GM21723 (cell line): Measurements from ENCODE around the gene GPR173.

ENCODE experiments used
- ATAC-seq: cut with Tn5 transposase; IDR thresholded peaks from one replicate; pipeline ENCODE4 v1.9.1; 2021; ENCODE audit warnings: mild to moderate bottlenecking, moderate library complexity; ENCODE audit not compliant: unreplicated experiment

The GPR173 gene

DNA sequence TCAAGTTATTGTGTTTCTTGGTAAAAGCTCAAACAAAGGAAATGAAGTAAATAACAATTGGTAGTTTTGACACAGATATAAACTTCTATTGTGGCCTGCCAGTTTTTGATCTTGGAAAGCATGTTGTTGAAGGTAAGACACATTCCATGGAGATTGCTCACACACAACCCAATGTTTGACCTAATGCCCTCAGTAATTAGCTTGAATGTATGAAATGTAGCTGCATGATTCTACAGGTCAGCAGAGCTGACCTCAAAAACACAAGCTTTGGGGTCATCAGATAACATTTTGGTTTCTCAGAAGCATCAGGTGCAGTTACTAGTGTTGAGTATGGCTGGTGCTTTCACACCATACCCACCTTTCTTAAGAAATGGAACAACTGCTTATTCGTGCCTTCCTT lies 16.5 kb downstream of the GPR173 start:
- no peak for ATAC-seq

DNA sequence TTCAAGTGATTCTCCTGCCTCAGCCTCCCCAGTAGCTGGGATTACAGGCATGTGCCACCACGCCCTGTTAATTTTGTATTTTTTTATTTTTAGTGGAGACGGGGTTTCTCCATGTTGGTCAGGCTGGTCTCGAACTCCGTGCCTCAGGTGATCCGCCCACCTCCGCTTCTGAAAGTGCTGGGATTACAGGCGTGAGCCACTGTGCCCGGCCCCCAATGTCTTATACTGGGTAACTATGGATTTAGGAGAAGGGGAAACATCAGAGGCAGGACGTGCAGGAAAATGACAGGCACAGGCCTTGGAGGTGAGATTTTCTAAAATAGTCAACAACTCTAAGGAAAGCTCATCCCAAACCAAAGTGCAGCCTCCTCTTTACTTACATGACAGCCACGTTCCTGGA lies 22.5 kb downstream of the GPR173 start:
- no peak for ATAC-seq

DNA sequence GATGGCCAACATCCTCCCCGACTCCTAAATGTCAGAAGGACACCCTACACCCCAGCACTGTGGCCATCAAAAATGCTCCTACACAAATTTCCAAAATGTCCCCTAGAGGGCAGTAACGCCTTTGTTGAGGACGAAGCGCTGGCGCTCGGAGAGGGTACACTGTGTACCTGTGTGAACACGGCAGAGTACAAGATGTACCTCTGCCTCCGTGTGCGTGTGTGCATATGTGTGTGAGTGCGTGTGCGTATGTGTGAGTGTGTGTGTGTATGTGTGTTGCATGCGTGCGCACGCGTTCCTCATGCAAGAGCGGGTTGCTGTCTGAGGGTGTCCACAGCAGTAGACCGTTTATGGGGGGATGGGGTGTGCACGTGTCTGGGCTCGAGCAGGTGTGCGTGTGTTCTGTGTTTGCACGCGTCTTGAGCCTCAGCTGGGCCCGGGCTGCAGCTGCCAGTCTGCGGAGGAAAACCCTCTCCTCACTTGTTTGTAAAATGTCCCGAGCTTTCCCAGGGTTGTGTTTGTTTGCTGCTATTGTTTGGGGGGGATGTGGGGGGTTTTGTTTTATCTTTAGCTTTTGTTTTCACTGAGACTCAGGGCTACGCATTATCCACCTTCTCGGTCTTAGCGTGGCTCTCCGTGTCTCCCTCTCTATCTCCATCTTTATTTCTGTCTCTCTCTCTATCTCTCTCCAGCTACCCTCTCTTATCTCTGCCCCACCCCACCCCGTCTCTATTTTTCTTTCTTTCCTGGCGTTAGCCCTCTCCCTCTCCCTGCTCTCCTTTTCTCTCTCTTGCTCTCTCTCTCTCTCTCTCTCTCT lies 23.2 kb downstream of the GPR173 start:
- peak; percentile 77 for ATAC-seq

DNA sequence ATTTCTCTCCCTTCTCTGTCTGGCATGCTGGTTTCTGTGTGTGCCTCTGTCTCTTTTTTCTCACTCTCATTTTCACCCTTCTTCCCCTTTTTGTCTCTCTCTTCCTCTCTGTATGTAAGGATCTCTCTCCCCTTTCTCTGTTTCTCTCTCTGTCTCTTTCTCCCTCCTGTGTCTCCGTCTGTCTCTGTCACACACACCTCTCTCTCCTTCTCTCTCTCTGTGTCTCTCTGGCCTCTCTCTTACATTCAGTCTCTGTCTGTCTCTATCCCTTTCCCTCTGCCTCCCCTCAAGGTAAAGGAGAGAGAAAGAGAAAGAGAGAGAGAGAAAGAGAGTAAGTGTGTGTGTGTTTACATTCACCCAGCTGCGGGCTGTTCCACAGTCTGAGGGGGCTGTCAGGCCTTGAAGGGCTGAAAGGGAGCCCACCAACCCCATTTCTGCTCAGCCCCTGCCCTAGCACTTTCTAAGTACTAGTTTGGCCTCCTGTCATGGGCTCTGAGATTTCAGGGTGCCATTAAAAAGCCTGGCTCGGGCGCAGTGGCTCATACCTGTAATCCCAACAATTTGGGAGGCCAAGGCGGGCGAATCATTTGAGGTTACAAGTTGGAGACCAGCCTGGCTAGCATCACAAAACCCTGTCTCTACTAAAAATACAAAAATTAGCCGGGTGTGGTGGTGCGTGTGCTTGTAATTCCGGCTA lies 24.0 kb downstream of the GPR173 start:
- ATAC-seq, result no peak

DNA sequence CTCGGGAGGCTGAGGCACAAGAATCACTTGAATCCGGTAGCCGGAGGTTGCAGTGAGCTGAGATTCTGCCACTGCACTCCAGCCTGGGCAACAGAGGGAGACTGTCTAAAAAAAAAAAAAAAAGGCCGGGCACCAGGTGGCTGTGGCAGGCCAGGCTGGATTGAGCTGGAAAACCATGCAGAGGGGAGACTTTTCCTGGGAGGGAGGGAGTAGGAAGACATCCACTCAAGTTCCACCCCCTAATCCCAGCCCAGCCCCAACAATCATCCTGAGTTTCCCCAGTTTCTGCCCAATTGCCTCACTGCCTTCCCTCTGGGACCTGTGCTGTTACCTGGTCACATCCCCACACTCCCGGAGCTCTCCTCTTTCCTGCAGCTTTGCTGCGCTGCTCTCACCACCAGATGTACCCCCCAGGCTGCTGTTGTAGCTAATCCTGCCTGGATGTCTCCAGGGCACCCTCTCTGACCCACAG lies 24.6 kb downstream of the GPR173 start:
- ATAC-seq, result no peak

DNA sequence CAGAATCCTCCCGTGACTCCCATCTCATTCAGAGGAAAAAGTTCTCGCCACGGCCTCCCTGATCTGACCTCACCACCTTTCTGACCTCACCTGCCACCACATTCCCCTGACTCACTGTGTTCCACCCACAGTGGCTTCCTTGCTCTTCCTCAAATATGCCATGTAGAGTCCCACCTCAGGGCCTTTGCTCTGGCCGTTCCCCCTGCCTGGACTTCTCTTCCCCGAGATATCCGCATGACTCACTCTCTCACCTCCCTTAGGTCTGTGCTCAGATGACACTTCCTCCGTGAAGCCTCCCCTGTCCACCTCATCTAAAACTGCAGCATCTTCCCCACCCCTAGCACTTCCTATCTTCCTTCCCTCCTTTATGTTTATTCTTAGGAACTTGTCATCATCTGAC lies 26.4 kb downstream of the GPR173 start:
- ATAC-seq, result no peak

DNA sequence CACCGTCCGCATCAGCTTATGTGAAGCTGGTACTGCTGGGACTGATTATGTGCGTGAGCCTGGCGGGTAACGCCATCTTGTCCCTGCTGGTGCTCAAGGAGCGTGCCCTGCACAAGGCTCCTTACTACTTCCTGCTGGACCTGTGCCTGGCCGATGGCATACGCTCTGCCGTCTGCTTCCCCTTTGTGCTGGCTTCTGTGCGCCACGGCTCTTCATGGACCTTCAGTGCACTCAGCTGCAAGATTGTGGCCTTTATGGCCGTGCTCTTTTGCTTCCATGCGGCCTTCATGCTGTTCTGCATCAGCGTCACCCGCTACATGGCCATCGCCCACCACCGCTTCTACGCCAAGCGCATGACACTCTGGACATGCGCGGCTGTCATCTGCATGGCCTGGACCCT lies 28.1 kb downstream of the GPR173 start:
- ATAC-seq, result no peak

DNA sequence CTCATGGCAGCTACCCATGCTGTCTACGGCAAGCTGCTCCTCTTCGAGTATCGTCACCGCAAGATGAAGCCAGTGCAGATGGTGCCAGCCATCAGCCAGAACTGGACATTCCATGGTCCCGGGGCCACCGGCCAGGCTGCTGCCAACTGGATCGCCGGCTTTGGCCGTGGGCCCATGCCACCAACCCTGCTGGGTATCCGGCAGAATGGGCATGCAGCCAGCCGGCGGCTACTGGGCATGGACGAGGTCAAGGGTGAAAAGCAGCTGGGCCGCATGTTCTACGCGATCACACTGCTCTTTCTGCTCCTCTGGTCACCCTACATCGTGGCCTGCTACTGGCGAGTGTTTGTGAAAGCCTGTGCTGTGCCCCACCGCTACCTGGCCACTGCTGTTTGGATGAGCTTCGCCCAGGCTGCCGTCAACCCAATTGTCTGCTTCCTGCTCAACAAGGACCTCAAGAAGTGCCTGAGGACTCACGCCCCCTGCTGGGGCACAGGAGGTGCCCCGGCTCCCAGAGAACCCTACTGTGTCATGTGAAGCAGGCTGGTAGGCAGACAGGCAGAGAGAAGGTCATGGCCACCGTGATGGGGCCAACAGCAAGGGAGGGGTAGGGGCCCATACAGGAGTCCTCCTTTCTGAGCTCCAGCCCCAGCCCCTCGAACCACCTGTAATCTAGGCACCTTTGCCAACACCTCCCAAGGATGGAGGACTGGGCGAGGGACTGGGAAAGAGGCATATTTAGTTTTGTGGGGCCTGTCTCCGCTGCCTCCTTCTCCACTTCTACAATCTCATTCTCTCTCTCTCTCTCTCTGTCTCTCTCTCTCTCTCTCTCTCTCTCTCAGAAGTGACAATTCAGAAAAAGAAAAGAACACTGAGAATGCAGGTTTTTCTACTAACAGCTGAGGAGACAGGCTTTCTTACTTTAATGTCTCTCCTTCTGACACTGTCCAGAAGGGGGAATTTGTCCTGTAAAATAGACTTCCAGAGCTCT lies 28.9 kb downstream of the GPR173 start:
- ATAC-seq, result no peak

DNA sequence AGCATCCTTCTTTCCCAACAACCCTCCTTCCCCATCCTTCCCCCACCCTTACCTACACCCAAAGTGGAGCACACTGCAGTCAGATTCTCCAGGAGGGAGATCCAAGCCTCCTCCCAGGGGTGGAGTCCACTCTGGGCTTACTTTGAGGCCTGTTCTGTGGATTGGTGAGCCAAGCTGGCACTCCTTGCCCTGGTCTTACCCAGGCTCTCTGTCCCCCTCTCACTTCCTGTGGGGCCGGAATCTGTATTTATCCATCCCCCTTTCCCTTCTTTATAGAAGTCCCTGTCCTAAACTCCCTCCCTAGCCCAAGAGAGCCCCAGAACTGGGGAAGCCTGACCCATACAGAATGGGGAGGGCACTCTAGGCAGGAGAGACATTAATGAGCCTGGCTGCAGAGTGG lies 30.4 kb downstream of the GPR173 start:
- no peak for ATAC-seq

DNA sequence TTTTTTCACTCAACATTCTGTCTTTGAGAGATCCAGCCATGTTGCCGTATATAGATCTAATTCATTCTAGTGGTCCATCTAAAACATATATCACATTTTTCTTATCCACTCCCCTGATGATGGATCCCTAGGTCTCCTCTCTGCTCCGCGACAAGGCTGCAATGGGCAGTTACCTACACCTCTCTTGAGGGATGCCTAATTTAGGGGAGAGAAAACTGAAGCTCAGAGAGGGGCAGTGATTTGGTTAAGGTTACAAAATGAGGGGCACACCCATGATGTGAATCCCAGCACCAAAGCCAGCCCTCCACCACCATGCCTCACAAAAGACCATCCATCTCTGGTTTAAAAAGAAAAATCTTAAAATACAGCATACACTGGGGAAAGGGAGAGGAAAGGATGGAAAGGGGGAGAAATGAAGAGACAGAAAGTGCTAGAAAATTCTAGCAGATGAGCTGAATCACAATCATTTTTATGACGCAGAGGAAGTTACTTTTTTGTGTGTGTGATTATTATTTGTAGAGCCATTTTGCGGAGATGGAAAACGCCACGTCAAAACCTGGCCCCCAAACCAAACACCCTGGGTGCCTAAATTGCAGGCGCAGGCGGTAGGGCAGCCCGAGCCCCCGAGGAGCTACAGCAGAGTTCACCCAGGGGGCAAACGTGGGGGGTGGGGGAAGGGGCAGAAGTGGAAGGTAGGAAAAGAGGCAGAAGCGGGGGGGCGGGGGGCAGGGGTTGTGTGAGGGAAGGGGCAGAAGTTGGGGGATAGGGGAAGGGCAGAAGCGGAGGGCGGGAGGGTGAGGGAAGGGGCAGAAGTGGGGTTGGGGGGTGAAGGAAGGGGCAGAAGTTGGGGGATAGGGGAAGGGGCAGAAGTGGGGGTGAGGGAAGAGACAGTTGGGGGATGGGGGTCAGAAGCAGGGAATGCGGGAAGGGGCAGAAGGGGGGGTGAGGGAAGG lies 32.3 kb downstream of the GPR173 start:
- ATAC-seq, result no peak

DNA sequence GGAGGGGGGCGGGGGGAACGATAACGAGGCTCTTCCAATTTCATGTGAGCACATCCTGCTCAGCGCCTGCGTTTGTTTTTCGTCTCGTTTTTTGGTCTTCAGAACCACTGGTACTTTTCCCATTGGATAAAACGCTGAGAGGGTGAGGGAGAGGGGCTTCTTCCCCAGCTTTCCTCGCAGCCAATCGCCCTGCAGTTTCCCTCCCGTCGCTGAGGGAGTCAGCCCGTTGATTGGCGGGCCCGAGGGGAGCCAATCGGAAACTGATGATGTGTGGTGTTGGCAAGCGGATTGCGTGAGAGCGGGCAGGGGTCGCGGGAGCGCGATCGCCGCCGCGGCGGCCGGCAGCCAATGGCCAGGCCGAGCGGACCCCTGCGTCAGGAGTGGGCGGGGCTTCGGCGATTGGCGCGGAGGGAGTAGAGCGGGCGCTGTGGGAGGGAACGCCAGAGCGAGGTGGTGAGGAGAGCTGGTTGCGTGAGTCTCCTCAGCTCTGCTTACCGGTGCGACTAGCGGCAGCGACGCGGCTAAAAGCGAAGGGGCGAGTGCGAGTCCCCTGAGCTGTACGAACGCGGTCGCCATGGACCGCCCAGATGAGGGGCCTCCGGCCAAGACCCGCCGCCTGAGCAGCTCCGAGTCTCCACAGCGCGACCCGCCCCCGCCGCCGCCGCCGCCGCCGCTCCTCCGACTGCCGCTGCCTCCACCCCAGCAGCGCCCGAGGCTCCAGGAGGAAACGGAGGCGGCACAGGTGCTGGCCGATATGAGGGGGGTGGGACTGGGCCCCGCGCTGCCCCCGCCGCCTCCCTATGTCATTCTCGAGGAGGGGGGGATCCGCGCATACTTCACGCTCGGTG lies 33.6 kb downstream of the GPR173 start, which contains the start of gene TSPYL2:
TSS of gene TSPYL2 (plus strand) at position 443 of the 848 bp plus-strand sequence. CDS start at position 575, 132 bp downstream.
- peak; percentile 93 for ATAC-seq

DNA sequence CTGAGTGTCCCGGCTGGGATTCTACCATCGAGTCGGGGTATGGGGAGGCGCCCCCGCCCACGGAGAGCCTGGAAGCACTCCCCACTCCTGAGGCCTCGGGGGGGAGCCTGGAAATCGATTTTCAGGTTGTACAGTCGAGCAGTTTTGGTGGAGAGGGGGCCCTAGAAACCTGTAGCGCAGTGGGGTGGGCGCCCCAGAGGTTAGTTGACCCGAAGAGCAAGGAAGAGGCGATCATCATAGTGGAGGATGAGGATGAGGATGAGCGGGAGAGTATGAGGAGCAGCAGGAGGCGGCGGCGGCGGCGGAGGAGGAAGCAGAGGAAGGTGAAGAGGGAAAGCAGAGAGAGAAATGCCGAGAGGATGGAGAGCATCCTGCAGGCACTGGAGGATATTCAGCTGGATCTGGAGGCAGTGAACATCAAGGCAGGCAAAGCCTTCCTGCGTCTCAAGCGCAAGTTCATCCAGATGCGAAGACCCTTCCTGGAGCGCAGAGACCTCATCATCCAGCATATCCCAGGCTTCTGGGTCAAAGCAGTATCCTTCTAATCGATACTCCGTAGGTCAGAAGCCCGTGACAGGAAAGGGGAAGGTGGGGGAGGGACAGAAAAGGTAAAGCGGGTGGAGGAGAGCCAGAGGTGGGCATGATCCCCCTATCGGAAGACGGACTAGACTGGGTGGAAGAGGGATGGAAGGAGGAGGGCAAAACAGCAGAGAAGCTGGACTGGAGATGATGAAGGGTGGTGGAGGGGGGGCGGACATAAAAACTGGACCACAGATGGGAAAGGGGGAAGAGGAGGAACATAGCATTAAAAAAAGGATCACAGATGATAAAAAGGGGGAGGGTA lies 34.4 kb downstream of the GPR173 start:
- ATAC-seq, result no peak

DNA sequence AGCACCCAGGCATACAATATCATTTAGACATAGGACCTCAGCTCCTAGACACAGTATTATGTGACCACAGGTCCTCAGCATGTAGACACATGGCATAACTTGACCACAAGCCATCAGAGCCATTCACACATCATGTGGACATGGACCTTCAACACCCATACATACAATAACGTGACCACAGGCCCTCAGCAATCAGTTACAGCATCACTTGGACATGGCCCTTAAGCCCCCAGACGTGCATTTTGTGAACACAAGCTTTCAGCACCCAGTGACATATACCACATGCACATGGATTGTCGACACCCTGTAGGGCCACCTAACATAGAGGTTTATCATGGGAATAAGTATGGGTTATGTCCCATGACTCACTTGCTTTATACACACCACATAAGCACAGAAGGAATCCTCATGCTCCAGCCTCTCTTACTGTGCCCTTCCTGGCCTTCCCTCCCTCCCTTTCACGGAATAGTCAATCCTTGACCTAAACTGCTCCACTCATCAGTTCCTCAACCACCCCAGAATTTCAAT lies 35.5 kb downstream of the GPR173 start:
- ATAC-seq, result no peak

DNA sequence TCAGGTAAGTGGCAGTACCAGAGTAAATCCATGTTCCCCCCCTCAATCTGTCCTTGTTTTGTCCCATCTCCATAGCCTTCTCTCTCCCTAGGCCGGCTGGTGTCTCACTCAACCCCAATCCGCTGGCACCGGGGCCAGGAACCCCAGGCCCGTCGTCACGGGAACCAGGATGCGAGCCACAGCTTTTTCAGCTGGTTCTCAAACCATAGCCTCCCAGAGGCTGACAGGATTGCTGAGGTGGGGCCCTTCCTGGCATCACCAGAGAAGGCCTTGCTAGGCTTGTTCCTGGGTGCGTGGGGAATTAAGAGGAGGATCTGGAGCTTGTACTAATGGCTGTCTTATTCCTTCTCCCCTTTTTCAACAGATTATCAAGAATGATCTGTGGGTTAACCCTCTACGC lies 36.3 kb downstream of the GPR173 start:
- ATAC-seq, result no peak

DNA sequence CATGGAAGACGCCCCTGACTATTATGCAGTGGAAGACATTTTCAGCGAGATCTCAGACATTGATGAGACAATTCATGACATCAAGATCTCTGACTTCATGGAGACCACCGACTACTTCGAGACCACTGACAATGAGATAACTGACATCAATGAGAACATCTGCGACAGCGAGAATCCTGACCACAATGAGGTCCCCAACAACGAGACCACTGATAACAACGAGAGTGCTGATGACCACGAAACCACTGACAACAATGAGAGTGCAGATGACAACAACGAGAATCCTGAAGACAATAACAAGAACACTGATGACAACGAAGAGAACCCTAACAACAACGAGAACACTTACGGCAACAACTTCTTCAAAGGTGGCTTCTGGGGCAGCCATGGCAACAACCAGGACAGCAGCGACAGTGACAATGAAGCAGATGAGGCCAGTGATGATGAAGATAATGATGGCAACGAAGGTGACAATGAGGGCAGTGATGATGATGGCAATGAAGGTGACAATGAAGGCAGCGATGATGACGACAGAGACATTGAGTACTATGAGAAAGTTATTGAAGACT lies 37.2 kb downstream of the GPR173 start:
- ATAC-seq, result no peak

DNA sequence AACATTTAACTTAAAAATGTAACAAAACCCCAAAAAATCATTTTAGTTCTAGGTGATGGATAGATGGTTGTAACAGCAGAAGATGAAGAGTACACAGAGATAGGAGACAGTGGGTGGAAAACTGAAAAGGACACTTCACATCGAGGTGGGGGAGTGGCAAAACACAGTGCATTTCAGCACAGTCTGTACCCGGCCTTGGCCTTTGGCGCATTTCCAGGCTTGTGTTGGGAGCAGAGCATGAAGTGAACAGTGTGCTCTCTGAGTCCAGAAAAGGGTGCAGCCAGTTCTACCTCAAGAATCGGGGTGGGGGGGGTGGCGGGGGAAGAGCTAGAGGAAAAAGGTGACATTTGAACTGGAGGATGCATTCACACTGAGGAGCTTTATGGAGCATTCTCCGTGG lies 37.9 kb downstream of the GPR173 start:
- ATAC-seq, result no peak

DNA sequence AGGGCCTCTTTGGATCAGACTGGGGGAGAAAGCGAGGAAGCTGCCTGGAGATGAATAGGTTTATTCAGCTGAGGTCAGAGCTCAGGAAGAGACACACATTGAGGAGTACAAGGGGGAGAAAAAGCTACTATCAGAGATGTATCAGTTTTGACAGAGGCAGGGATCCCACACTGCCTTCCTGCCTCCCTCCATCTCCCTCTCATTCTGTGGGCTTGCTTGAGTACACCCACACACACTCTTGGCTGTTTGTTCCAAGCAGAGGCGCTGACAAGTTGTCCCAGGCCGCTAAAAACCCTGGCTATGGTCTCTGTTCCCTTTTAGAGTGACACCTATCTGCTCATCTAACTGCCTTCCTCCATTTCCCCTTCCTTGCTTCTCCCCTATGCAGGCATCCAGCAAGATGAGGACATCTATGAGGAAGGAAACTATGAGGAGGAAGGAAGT lies 38.8 kb downstream of the GPR173 start:
- no peak for ATAC-seq
